CD14-positive monocyte (primary cell): ENCODE measurements around the gene IL1RAPL1. TPM values are rescaled to one million over a fixed set of nuclear protein-coding genes. Genes with fewer than 3 reads are reported as not detected.

Source experiments
- DNase-seq, 3 donors: peaks; one replicate each; pipeline ENCODE4 v3.0.0-alpha.2; 2011 to 2022
- H2AFZ ChIP-seq: 2 replicates; pipeline ENCODE4 v1.6.0; 2012; ENCODE audit warnings: mild to moderate bottlenecking, low read depth, low read length, inconsistent platforms; ENCODE audit not compliant: insufficient read depth, poor library complexity, severe bottlenecking
- H3K27ac ChIP-seq, 2 donors: 1 replicate in 1 of 2; 2 replicates in 1 of 2; pipeline ENCODE4 v1.5.1; 2012 to 2013; ENCODE audit warnings: low read length in 2 of 2, control low read depth in 1 of 2, inconsistent platforms in 1 of 2, low read depth in 1 of 2, mild to moderate bottlenecking in 1 of 2
- H3K27me3 ChIP-seq, 2 donors: one replicate each; pipeline versions ENCODE4 v1.6.0 to v1.6.1; 2011 to 2013; ENCODE audit warnings: low read length in 2 of 2; ENCODE audit not compliant: control insufficient read depth in 2 of 2, insufficient read depth in 2 of 2
- H3K36me3 ChIP-seq, 2 donors: replicated peaks in 1 of 2; 1 replicate in 1 of 2; 2 replicates in 1 of 2; pipeline versions ENCODE4 v1.5.1 to v1.6.1; 2012 to 2013; ENCODE audit warnings: low read length in 2 of 2, control low read depth in 1 of 2, inconsistent platforms in 1 of 2, mild to moderate bottlenecking in 1 of 2; ENCODE audit not compliant: insufficient read depth in 2 of 2, control insufficient read depth in 1 of 2
- H3K4me1 ChIP-seq, 2 donors: 1 replicate in 1 of 2; 2 replicates in 1 of 2; pipeline versions ENCODE4 v1.5.1 to v1.6.1; 2012 to 2013; ENCODE audit warnings: low read length in 2 of 2, control low read depth in 1 of 2, inconsistent platforms in 1 of 2, mild to moderate bottlenecking in 1 of 2, moderate library complexity in 1 of 2; ENCODE audit not compliant: insufficient read depth in 2 of 2, control insufficient read depth in 1 of 2
- H3K4me2 ChIP-seq: replicated peaks from 2 replicates; pipeline ENCODE3; 2012; ENCODE audit warnings: low read length, moderate library complexity, mild to moderate bottlenecking; ENCODE audit not compliant: poor library complexity, severe bottlenecking; ENCODE audit errors: extremely low read depth
- H3K4me3 ChIP-seq, 3 experiments: fragments of 200-600 bp in 1 of 3; sonication (generic) in 1 of 3; replicated peaks in 1 of 3; 1 replicate in 2 of 3; 2 replicates in 1 of 3; pipeline ENCODE4 v1.5.1; 2011 to 2013; ENCODE audit warnings: low read length in 3 of 3, mild to moderate bottlenecking in 3 of 3, control low read depth in 2 of 3, low read depth in 2 of 3, inconsistent platforms in 1 of 3, moderate library complexity in 1 of 3
- H3K79me2 ChIP-seq: 2 replicates; pipeline ENCODE4 v1.6.0; 2012; ENCODE audit warnings: mild to moderate bottlenecking, control low read depth, inconsistent platforms, low read length, moderate library complexity; ENCODE audit not compliant: insufficient read depth
- H3K9ac ChIP-seq: 2 replicates; pipeline ENCODE4 v1.6.0; 2017; ENCODE audit warnings: low read length, mild to moderate bottlenecking; ENCODE audit not compliant: insufficient read depth, poor library complexity, severe bottlenecking
- H3K9me3 ChIP-seq, 2 donors: replicated peaks in 1 of 2; 1 replicate in 1 of 2; 2 replicates in 1 of 2; pipeline versions ENCODE4 v1.5.1 to v1.6.1; 2012 to 2013; ENCODE audit warnings: low read length in 2 of 2, control low read depth in 1 of 2; ENCODE audit not compliant: control insufficient read depth in 1 of 2, insufficient read depth in 1 of 2
- H4K20me1 ChIP-seq: 2 replicates; pipeline ENCODE4 v1.6.0; 2012; ENCODE audit warnings: mild to moderate bottlenecking, low read length, control low read depth, moderate library complexity; ENCODE audit not compliant: insufficient read depth
- H3K27ac Mint-ChIP-seq, 7 donors: one replicate each; pipeline ENCODE4 v1.8.0; 2020; ENCODE audit warnings: mild to moderate bottlenecking in 7 of 7, mixed read lengths in 7 of 7, moderate library complexity in 6 of 7, inconsistent platforms in 2 of 7
- H3K27me3 Mint-ChIP-seq, 3 donors: one replicate each; pipeline ENCODE4 v1.8.0; 2021 to 2022; ENCODE audit warnings: low read depth in 3 of 3, mild to moderate bottlenecking in 3 of 3, mixed read lengths in 3 of 3, moderate library complexity in 3 of 3, inconsistent platforms in 1 of 3
- H3K36me3 Mint-ChIP-seq, 2 donors: one replicate each; pipeline ENCODE4 v1.8.0; 2020; ENCODE audit warnings: mixed read lengths in 2 of 2, inconsistent platforms in 1 of 2, mild to moderate bottlenecking in 1 of 2
- H3K4me1 Mint-ChIP-seq: one replicate; pipeline ENCODE4 v1.8.0; 2020; ENCODE audit warnings: mild to moderate bottlenecking, mixed read lengths
- H3K4me3 Mint-ChIP-seq, 2 donors: one replicate each; pipeline ENCODE4 v1.8.0; 2020; ENCODE audit warnings: mild to moderate bottlenecking in 2 of 2, mixed read lengths in 2 of 2, moderate library complexity in 1 of 2
- H3K9me3 Mint-ChIP-seq, 7 donors: one replicate each; pipeline ENCODE4 v1.8.0; 2020 to 2022; ENCODE audit warnings: mixed read lengths in 7 of 7, mild to moderate bottlenecking in 6 of 7, moderate library complexity in 6 of 7, inconsistent platforms in 2 of 7
- CTCF ChIP-seq: fragments of 200-600 bp; IDR thresholded peaks from one replicate; pipeline ENCODE4 v1.8.0; 2022; ENCODE audit warnings: antibody characterized with exemption, mild to moderate bottlenecking
- WGBS: methylation state at CpG from one replicate; pipeline ENCODE4 v1.1.5; 2013; ENCODE audit warnings: missing lambda C conversion rate; ENCODE audit not compliant: insufficient coverage; 5-methylcytosine and 5-hydroxymethylcytosine counted together
- intact Hi-C, 2 donors: fragments of 100-400 bp; cut with micrococcal nuclease; formaldehyde crosslinking; loops; one replicate each; pipeline versions ENCODE4 v1.15.0 to v1.15.1; 2023
- polyA plus RNA-seq, 3 donors: library from polyadenylated mRNA; depleted of rRNA in 1 of 3; unstranded in 2 of 3; stranded (reverse) in 1 of 3; fragments of 300-500 nt in 2 of 3; fragments of >200 nt in 1 of 3; fragmentation: Illumina TruSeq in 2 of 3; gene quantifications; 1 replicate in 2 of 3; 2 replicates in 1 of 3; pipeline ENCODE4 v1.2.3, GENCODE V29; 2012 to 2021

The IL1RAPL1 gene
- polyA plus RNA-seq, 3 donors: not detected

- H3K9me3 ChIP-seq: no peaks in the 10 kb centered on the region
- TF ChIP-seq CTCF: no peak
- Mint-ChIP-seq H3K9me3 (peaks cover 0 to 2% (median 0%) of the 10 kb centered on the region in 7 donors), H3K27ac (no peak overlapping the region), H3K4me3 (no peak overlapping the region), H3K4me1 (no peaks in the 10 kb centered on the region), H3K36me3 (no peaks in the 10 kb centered on the region), H3K27me3 (peaks cover 0 to 1% (median 0%) of the 10 kb centered on the region in 3 donors)
- no peaks in the 10 kb centered on the region for H3K27me3 ChIP-seq
- intact Hi-C loops: no loop called here
- no peaks in the 10 kb centered on the region for H3K4me1 ChIP-seq
- no peaks in the 10 kb centered on the region for H3K36me3 ChIP-seq
- no peak overlapping the region for H2AFZ ChIP-seq
- no peak for DNase-seq
- no peaks in the 10 kb centered on the region for H4K20me1 ChIP-seq
- no peak overlapping the region for H3K27ac ChIP-seq
- no peak overlapping the region for H3K4me3 ChIP-seq
- no peaks in the 10 kb centered on the region for H3K79me2 ChIP-seq
- no CpG with 5 or more reads among the region's 2 CpGs for WGBS
- H3K9ac ChIP-seq: no peak overlapping the region
- H3K4me2 ChIP-seq: no peak overlapping the region
Measured at GRCh38 chrX:29926659-29927058, 1339.4 kb downstream of the IL1RAPL1 start.

GRCh38 chrX:29935455-29935854 lies 1348.2 kb downstream of the IL1RAPL1 start:
- H3K36me3 ChIP-seq: no peaks in the 10 kb centered on the region
- Mint-ChIP-seq H3K4me1 (no peaks in the 10 kb centered on the region), H3K27ac (no peak overlapping the region), H3K36me3 (no peaks in the 10 kb centered on the region), H3K27me3 (peaks cover 0 to 3% (median 2%) of the 10 kb centered on the region in 3 donors), H3K9me3 (no peaks in the 10 kb centered on the region), H3K4me3 (no peak overlapping the region)
- H2AFZ ChIP-seq: no peak overlapping the region
- intact Hi-C loops: no loop called here
- H3K4me3 ChIP-seq: no peak overlapping the region
- no peaks in the 10 kb centered on the region for H3K4me1 ChIP-seq
- H3K4me2 ChIP-seq: no peak overlapping the region
- H3K9me3 ChIP-seq: no peaks in the 10 kb centered on the region
- TF ChIP-seq CTCF: no peak
- H3K27me3 ChIP-seq: no peaks in the 10 kb centered on the region
- no peak overlapping the region for H3K9ac ChIP-seq
- no peak overlapping the region for H3K27ac ChIP-seq
- H4K20me1 ChIP-seq: no peaks in the 10 kb centered on the region
- H3K79me2 ChIP-seq: no peaks in the 10 kb centered on the region
- no peak for DNase-seq
- no CpG with 5 or more reads among the region's 1 CpG for WGBS
